ENCODE results near the gene TMPRSS6.

TMPRSS6 gene

DNA sequence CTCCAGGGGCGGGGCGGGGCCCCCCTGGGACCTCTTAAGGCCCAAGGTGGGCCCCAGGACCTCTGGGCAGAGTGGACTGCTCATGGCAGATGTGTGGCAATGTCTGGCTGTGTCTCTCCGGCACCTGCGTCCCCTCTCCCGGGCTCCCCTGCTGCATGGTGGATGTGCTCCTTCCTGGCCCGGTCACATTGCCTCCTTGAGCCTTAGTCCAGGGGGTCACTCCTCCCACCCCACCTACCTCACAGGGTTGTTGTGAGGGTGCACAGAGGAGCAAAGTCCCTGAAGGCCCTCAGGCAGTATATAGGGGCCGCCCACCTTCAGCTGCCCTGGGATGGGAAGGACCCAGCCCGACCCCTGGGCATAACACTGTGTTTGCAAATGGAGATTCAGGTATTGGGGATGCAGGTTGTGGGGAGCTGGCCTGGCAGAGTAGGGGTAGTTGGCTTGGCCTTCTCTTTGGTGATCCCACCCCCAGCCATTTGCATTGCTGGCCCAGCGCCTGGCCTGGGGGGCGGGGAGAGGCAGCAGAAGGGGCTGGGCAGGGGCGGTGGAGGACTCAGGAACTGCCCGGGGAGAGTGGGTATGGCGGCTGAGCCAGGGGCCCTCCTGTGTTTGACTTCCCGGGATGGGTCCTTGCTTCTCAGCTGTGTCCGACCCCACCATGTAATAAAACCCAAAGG lies 46.7 kb downstream of the TMPRSS6 start:
- no peak for DNase-seq

DNA sequence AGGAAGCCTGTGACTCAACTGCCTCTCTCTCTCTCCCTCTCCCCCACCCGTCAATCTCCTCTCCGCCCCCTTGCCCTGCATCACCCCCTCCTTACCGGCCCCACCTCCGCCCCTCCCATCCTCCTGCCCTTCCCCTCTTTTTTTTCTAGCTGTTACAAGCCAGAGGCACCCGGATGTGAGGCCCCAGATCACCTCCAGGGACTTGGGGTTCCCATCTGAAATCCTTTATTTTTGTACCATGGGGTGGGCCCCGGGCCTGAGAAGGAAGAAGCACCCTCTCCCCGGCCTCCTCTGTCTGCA lies 47.2 kb downstream of the TMPRSS6 start:
- no peak for DNase-seq

DNA sequence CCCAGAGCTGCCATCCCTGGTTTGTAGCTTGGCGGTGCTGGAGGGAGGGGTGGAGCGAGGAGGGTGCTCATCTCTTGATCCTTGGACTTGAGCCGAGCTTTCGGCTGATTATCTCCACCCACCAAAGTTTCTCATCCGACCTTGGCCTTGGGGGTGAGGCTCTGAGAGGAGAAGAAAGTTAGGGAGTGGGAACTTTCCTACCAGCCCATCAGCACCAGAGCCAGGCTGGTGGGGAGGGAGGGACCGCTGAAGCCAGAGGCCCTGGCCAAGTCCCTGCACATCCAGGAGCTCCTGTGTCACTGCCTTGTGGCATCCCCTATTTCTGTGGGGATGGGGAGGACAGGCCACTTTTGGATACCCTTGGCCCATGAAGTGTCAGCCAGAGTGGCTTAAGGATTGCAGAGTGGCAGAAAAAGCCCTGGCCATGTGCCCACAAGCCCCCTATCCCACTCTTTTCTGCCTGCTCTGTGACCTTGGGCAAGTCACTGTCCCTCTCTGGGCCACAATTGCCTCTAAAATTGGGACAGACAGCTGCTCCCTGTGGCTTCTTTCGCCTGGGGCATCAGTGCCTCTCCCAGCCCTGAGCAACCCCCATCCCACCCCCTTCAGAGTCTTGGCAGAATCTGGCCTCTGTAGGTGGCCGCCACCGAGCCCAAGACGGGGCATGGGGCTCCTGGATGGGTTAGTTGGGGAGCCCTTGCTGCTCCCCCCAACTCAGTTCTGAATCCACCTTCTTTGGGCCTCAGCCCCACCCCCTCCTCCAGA lies 47.7 kb downstream of the TMPRSS6 start:
- no peak for DNase-seq

DNA sequence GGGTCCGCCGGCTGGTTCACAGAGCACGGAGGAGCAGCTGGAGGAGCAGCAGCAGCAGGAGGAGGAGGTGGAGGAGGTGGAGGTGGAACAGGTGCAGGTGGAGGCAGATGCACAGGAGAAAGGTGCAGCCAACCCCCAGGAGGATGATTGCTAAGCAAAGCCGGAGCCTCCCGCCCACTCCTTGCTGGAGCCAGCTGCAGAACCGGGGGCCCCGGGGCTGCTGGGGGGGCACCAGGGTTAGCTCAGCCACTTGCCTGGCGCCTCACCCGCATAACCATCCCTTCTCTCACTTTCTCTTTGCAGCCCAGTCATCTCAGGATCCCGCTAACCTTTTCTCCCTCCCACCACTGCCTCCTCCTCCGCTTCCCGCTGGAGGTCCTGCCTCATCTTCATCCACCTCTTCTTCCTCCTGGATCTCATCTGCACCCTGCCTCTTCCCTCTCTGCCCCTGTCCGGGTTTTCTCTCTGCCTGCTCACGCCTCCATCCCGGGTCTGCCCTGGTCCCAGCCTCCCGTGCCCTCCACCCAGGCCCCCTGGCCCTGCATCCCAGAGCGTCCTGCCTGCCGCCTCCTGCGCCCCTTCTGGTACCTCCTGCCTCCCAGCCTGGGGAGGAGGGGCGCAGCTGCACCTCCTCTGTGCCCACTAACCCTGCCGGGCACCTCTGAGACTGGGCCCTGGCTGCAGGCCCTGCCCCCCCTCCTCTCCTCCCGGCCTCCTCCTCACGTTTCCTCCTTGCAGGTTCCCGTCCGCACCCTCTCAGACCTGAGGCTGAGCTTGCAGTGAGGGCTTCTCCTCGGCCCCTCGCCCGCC lies 48.5 kb downstream of the TMPRSS6 start:
- DNase-seq: no peak

DNA sequence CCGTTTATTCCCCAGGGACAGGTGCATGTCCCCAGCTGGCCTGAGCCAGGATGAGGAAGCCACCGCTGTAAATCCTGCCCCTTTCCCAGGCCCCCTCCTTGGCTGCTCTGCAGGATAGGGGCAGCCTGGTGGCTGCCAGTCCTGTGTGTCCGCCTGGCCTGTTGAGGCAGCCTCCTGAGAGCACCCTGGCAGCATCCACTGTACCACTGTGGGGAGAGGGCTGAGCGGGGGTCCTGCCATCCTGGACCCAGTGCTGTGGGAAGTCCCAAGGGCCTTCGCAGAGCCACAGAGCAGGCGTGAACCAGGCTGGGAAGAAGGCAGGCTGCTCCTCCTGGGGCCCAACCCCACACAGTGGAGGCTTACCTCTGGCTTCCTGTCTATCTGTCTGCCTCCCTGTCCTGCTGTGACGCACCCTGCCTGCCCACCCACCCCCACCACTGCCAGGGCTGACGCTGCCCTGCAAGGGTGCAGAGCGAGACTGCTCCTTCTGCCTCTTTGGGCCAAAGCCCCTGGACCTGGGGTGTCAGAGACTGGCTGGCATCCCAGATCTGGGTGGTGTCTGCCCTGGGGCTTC lies 49.5 kb downstream of the TMPRSS6 start:
- DNase-seq: no peak

DNA sequence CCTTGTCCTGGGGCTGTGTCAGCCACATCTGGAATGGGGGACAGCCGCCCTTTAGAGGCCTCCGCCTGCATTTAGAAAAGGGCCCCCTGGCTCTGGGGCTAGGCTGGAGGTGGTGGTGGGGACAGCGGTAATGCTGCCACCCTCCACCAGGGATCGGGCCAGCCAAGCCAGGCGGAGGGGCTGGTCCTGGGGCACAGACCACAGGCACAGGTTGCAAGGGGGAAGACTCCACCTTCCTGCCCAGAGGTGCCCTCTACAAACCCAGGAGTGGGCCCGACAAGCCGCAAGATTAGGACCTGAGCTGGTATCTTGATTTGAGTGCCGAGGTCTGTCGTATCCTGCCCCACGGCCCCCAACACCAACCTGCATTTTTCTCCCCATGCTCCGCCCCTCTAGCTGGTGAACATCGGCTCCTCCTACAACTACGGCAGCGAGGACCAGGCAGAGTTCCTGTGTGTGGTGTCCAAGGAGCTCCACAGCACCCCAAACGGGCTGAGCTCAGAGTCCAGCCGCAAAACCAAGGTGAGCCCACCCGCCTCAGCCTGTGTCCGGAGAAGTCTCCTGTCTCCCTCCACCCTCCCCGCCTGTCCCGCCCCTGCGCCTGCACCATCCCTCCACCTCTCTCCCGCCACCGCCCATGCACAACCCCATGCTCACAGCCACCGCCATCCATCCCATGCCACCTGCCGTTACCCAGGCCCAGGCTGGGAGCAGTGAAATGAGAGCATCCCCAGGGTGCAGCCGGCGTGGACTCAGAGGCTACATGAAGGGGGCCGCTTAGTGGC lies 50.4 kb downstream of the TMPRSS6 start:
- DNase-seq: no peak

DNA sequence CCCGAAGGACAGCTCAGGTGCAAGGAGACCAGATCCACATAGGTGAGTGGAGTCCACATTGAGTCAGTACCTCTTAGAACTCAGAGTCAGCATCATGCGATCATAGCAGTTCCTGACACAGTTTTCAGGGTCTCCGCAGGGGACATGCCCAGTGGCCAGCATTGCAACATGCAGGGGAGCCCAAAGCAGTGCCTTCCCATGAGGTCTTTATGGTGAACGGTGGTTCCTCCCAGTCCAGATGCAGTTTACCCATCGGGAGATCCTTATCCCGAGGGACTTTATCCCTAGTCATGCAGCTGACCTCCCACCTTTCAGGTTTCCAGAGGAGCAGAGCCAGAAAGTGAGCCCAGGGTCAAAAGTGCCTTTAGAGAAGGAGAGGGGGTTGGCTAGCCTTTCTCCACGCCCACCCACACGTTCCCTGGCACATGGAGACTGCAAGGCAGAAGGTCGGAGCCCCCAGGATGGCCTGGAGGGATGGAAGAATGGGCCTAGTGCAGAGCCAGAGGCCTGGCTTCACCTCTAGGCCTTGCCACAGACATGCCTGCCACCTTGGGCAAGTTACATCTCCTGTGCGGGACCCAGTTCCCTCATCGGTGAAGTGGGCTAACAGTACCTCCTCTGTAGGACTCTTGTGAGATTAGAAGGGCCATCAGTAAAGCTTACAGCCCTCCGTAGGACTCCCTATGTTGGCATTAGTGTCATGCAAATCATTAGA lies 51.6 kb downstream of the TMPRSS6 start:
- DNase-seq: no peak

DNA sequence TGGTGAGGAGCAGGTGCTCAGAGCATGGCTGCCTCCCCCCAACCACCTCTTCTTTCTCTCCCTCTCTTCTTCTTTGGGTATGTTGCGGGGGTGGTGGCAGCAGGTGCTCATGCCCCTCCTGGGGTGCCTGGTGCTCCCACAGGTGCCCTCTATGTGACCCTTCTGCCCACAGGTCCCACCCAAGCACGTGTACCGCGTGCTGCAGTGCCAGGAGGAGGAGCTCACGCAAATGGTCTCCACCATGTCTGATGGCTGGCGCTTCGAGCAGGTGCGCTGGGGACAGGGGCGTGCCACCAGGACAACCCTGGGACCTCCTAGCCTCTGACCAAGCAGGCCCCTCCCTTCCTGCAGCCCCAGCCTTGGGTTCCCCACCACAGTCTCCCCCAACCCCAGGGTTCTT lies 52.3 kb downstream of the TMPRSS6 start:
- DNase-seq: no peak

DNA sequence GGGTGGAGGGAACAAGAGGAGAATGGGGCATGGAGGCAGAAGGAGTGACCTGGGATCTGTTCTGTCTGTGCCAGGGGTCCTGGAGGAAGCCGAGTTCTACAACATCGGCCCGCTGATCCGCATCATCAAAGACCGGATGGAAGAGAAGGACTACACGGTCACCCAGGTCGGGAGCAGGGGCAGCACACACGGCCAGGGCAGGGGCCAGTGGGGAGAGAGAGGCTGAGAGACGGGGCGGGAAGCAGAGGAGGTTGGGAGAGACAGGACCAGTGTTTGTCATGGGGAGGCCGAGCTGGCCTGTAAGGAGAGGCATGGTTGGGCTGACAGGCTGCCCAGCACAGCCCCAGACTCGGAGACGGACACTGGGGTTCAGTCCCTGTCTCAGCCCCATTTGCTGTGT lies 53.3 kb downstream of the TMPRSS6 start:
- DNase-seq: no peak

DNA sequence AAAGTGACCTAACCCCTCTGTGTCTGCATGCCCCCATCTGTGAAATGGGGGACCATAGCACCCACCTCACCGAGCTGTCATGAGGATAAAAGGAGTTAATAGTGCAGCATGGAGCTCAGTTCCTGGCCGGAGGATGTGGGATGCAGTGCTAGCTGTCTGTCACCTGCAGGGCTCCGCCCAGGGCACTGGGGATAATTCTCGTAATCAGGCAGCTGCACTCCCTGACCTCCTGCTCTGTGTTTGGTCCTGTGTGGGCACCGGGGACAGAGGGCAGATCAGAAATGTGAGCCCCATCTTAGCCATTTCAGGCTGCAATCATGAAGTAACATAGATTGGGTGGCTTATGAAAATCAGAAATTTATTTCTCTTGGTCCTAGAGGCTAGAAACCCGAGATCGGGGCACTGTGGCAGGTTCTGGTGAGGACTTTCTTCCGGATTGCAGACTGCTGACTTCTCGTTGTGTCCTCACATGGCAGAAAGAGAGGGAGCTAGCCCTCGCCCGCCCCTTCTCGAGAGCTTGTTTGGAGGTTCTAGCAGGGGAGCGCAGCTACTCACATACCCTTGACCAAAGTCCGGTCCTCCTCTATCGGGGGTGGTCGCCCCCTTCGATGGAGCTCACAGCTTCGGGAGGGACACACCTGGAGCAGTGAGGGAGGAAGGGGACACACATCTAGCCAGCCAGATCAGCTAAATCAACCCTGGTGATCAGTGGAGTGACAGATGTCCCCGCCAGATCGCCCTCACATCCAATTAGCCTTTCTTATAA lies 54.7 kb downstream of the TMPRSS6 start:
- no peak for DNase-seq

DNA sequence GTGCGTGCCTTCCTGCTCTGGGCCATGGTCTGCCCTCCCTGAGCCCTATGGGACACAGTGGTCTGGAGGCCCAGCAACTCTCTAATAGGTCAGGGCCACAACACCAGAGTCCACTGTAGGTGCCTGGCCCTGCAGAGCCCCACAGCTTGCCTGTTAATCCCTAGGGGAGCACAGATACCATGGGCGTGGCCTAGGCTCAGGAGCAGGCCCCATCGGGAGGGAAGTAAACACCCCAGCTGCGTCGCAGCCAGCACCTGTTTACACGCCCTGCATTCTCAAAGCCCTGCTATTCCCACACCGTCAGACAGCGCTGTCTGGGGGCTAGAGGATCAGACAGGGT lies 55.5 kb downstream of the TMPRSS6 start:
- DNase-seq: no peak

DNA sequence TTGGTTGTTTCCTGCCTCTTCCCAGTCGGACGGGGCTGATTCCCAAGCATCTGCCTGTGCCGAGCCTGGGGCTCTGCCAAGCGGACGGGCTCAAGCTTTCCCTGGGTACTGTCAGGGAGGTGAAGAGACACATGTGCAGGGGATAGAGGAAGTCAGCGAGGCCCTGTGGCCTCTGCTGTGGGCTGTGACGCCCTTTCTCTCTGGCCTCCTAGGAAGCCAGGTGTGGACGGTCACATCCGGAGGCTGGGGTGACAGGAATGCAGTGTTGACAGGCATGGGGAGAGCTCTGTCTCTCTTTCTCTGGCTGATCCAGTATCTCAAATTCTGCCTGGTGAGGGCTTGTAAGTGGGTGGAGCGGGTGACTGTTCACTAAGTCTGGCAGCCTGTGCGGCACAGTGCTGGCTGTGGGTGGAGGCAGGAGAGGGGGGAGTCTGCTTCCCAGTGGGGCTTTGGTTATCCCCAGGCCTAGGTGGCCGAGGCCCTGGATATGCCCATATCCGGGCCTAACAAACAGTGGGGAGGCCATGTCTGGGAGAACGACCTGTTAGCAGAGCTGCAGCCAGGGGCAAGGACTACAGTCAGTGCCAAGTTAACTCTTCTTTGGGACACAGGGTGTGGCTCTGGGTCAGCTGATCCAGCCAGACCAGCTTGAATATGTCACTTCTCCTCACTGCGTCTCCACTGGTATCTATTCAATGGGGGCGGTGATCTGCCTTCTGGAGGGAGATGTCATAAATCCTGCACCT lies 56.0 kb downstream of the TMPRSS6 start:
- no peak for DNase-seq

DNA sequence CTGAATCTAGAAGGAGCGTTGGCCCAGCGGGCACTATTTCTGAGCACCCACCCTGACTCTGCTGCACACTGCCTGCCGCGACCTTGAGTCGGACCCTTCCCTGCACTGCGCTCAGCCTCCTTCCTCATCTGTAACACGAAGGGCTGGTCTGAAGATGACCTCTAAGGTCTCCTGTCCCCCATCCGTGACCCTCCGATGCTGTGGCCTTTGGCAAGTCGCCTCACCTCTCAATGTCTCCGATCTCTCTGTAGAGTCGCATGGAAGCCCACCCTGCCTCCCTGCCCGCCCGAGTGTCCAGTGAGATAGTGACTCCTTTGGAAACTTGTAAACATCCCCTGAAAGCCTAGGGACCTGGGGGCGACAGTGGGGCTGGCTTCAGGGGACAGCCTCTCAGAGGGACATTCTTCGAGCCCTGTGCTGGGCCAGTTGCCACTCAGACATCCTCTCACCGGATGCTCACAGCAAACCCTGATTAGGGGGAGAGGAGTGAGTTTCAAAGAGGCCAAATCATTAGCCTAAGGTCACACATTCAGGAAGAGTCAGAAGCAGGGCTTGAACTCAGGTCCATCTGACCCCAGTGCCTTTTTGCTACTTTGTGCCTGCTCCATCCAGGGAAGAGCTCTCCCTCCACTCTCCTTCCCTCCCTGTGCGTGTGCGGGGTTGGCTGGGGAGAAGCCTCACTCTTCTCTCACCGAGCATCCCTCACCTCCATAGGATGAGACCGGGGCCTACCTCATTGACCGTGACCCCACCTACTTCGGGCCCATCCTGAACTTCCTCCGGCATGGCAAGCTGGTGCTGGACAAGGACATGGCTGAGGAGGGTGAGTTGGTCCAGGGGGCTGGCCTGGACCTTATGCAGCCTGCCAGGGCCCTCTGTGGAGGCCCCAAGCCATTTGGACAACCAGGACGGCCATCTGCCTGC lies 56.9 kb downstream of the TMPRSS6 start:
- DNase-seq: no peak

DNA sequence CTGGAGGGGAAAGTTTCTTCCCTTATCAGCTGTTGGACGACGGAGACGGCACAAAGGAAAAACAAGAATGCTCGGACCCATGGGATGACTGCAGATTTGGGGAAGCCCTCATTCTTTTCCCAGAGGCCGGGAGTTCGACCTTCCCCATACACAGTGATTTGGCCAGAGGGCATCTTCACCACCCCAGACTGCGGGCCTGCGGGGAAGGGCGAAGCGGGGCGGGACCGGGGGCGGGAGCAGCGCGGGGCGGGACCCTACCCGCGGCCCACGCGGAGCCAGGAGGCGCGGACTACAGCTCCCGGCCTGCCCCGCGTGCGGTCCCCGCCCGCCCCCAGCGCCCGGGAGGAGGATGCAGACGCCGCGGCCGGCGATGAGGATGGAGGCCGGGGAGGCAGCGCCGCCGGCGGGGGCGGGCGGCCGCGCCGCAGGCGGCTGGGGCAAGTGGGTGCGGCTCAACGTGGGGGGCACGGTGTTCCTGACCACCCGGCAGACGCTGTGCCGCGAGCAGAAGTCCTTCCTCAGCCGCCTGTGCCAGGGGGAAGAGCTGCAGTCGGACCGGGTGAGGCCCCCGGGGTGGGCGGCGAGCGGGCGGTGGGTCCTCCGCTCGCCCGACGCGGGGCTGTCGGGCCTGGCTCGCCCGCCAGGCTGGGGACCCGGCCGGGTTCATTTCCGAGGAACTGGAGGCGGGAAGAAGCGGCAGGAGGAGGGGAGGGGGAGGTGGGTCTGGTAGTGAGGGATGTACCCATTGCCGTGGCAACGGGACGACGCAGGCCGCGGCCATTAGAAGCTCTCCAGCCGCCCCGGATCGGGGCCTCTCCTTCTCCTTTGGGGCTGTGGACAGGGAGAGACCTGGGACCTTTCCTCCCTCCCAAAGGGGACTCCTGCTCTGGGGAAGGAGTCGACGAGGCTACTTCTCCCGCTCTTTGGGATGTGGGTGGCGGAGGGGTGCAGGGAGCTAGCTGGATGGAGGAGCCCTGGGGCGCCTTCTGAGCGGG lies 57.8 kb downstream of the TMPRSS6 start, which contains the start of gene KCTD17:
Gene KCTD17, plus strand, starts transcription at position 352 of the 995 bp plus-strand sequence. Its CDS starts 19 bp downstream, at position 371.
- DNase-seq: no peak

DNA sequence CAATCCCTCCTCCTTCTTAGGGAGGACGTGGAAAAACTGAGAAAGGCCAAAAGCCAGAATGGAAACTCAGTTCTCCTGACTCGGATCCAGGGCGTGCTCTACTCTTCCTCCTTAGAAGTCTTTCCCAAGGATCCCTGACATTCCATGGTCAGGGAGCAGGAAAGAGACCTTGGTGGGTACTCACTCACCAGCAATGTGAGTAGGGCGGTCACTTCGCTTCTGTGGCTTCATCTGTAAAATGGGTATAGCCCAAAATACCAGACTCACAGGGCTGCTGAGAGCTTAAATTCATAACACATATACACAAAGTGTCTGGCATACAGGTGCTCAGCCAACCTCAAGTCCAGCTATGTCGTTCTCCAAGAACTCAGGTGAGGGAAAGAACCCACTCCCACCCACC lies 58.6 kb downstream of the TMPRSS6 start:
- no peak for DNase-seq

DNA sequence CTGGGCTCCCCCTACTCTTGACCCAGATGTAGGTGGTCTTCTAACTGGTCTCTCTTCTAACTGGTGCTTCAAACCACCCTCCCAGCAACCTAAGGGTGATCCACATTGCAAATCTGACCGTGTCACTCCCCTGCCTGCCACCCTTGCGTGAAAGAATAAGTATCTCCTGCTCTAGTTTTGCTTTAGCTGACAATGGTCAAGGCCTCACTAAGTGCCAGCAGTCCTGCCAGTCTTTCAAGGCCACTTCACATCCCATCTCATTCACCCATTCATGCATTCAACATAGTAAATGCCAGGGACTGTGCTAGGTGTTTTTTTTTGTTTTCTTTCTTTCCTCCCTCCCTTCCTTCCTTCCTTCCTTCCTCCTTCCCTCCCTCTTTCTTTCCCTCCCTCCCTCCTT lies 60.3 kb downstream of the TMPRSS6 start:
- no peak for DNase-seq

DNA sequence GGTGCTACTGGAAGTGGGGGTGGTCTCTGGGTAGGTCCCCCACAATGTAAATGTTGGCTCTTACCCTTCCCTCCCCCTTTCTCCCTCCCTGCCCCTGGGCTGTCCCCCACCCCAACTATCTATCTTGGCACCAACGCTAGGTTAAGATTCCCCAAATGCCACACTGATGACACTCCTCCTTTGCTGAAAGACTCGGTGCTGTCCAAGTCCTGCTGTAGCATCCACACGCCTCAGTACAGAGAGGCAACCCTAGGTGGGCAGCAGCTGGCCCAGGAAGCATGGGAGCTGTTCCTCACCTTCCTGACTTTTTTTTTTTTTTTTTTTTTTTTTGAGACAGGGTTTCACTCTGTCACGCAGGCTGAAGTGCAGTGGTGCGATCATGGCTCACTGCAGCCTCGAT lies 61.4 kb downstream of the TMPRSS6 start:
- no peak for DNase-seq

DNA sequence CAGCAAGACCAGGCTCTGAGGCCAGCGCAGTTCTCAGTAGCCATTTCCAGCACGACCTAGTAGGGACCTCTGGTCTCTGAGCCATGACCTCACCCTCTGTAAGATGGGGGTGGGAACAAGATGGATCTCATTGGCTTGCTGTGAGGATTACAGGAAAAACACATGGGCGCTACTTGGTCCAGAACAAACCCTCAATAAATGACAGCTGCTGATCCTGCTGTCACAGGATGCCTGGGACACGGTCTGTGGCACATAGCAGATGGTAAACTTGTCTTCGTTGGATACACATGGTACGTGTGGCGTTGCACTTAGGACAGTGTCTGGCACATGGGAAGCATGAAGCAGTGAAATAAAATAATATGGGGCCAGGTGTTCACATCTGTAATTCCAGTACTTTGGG lies 62.5 kb downstream of the TMPRSS6 start:
- DNase-seq: no peak
